ENCODE measurements around the gene MTAP.
"Not testable (repeated sequence)": the region's sequence is repeated elsewhere in the genome, so short reads cannot be mapped to it uniquely, and the experiment has no call there.

MTAP gene

GRCh38 chr9:21941337-21941995 lies 139.0 kb downstream of the MTAP start:
- no peak for DNase-seq
- Histone ChIP-seq H3K27me3 (ENCODE audit: insufficient read depth, low read depth, severe bottlenecking) (no peaks in the 10 kb centered on the region), H3K27ac (no peak overlapping the region), H3K9me3 (ENCODE audit: severe bottlenecking) (peaks cover 2% of the 10 kb centered on the region), H3K4me3 (ENCODE audit: low read depth, low read length) (no peak overlapping the region), H3K36me3 (no peaks in the 10 kb centered on the region)
- TF ChIP-seq, protein P1, sequence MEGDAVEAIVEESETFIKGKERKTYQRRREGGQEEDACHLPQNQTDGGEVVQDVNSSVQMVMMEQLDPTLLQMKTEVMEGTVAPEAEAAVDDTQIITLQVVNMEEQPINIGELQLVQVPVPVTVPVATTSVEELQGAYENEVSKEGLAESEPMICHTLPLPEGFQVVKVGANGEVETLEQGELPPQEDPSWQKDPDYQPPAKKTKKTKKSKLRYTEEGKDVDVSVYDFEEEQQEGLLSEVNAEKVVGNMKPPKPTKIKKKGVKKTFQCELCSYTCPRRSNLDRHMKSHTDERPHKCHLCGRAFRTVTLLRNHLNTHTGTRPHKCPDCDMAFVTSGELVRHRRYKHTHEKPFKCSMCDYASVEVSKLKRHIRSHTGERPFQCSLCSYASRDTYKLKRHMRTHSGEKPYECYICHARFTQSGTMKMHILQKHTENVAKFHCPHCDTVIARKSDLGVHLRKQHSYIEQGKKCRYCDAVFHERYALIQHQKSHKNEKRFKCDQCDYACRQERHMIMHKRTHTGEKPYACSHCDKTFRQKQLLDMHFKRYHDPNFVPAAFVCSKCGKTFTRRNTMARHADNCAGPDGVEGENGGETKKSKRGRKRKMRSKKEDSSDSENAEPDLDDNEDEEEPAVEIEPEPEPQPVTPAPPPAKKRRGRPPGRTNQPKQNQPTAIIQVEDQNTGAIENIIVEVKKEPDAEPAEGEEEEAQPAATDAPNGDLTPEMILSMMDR (IDR thresholded peaks at IDR 0.05; ENCODE audit: low read depth, low read length): no peak

DNA sequence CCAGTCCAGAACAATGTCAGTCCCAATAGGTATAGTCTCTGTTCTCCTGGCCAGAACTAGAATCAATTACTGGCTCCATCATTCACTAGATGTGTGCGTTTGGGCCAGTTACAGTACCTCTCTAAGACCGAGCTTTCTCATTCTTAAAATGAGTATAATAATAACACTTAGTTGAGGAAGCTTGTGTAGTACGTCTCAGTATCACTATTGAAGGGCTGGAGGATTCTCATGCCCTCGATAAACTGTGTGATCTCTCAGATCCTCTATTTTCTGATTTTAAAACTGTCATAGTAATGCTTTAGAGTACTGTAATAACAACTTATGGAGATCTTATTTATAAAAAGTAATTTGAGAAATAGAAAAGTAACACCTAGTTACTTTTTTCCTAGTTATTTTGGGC lies 141.0 kb downstream of the MTAP start:
- H3K27me3 ChIP-seq (ENCODE audit: insufficient read depth, low read depth, severe bottlenecking): no peaks in the 10 kb centered on the region
- DNase-seq: no peak
- H3K4me3 ChIP-seq (ENCODE audit: low read depth, low read length): no peak overlapping the region
- no peaks in the 10 kb centered on the region for H3K9me3 ChIP-seq (ENCODE audit: severe bottlenecking)
- TF ChIP-seq, protein P1 (IDR thresholded peaks at IDR 0.05; ENCODE audit: low read depth, low read length): no peak
- no peaks in the 10 kb centered on the region for H3K36me3 ChIP-seq
- H3K27ac ChIP-seq: no peak overlapping the region

GRCh38 chr9:21945606-21946005 lies 143.2 kb downstream of the MTAP start:
- Histone ChIP-seq H3K36me3 (no peaks in the 10 kb centered on the region), H3K27me3 (ENCODE audit: insufficient read depth, low read depth, severe bottlenecking) (no peaks in the 10 kb centered on the region), H3K27ac (no peak overlapping the region), H3K4me3 (ENCODE audit: low read depth, low read length) (no peak overlapping the region), H3K9me3 (ENCODE audit: severe bottlenecking) (no peaks in the 10 kb centered on the region)
- no peak for DNase-seq
- TF ChIP-seq, protein P1 (IDR thresholded peaks at IDR 0.05; ENCODE audit: low read depth, low read length): no peak

GRCh38 chr9:21958833-21959232 lies 156.4 kb downstream of the MTAP start:
- no peaks in the 10 kb centered on the region for H3K36me3 ChIP-seq
- no peak overlapping the region for H3K4me3 ChIP-seq (ENCODE audit: low read depth, low read length)
- H3K27ac ChIP-seq: no peak overlapping the region
- no peak for DNase-seq
- TF ChIP-seq, protein P1 (IDR thresholded peaks at IDR 0.05; ENCODE audit: low read depth, low read length): no peak
- no peaks in the 10 kb centered on the region for H3K27me3 ChIP-seq (ENCODE audit: insufficient read depth, low read depth, severe bottlenecking)
- no peaks in the 10 kb centered on the region for H3K9me3 ChIP-seq (ENCODE audit: severe bottlenecking)

DNA sequence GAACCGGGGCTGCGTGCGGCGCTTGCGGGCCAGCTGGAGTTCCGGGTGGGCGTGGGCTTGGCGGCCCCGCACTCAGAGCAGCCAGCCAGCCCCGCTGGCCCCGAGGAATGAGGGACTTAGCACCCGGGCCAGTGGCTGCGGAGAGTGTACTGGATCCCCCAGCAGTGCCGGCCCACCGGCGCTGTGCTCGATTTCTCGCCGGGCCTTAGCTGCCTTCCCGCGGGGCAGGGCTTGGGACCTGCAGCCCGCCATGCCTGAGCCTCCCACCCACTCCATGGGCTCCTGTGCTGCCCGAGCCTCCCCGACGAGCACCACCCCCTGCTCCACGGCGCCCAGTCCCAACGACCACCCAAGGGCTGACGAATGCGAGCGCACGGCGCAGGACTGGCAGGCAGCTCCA lies 156.8 kb downstream of the MTAP start:
- H3K27me3 ChIP-seq (ENCODE audit: insufficient read depth, low read depth, severe bottlenecking); H3K27ac ChIP-seq; H3K4me3 ChIP-seq (ENCODE audit: low read depth, low read length); H3K9me3 ChIP-seq (ENCODE audit: severe bottlenecking); H3K36me3 ChIP-seq; DNase-seq: not testable (repeated sequence)

DNA sequence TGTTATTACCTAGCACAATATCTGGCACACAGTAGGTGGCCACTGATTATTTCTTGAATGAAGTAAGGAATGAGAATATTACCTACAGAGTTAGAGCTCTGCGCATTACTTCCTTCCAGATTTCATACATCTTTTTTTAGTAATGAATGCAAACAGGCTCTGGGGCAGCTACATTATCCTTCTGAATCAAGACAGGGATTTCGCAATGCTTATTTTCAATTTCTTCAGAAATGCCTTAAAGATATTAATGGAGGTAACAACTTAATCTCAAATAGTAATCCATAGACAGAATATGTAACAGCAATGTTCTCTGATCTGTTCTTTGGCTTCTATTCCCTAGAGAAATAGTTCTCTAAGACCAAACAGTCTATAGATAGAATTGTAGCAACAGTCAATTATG lies 159.1 kb downstream of the MTAP start:
- H3K27ac ChIP-seq: no peak overlapping the region
- no peak overlapping the region for H3K4me3 ChIP-seq (ENCODE audit: low read depth, low read length)
- no peaks in the 10 kb centered on the region for H3K36me3 ChIP-seq
- TF ChIP-seq, protein P1 (IDR thresholded peaks at IDR 0.05; ENCODE audit: low read depth, low read length): no peak
- H3K9me3 ChIP-seq (ENCODE audit: severe bottlenecking): no peaks in the 10 kb centered on the region
- DNase-seq: no peak
- H3K27me3 ChIP-seq (ENCODE audit: insufficient read depth, low read depth, severe bottlenecking): no peaks in the 10 kb centered on the region
